ENCODE measurements around the gene OBP2A. TPM values are rescaled to one million over a fixed set of nuclear protein-coding genes. Genes with fewer than 3 reads are reported as not detected.
A peak's percentile ranks its signal among the peaks of the same experiment; 100 is the strongest.

OBP2A gene
- total RNA-seq, 1 experiment from 2014 or later = not detected

GRCh38 chr9:135550344-135550918 is 4.5 kb downstream of the OBP2A start:
- no peak for DNase-seq (ENCODE audit: extremely low read depth, low read depth)

DNA sequence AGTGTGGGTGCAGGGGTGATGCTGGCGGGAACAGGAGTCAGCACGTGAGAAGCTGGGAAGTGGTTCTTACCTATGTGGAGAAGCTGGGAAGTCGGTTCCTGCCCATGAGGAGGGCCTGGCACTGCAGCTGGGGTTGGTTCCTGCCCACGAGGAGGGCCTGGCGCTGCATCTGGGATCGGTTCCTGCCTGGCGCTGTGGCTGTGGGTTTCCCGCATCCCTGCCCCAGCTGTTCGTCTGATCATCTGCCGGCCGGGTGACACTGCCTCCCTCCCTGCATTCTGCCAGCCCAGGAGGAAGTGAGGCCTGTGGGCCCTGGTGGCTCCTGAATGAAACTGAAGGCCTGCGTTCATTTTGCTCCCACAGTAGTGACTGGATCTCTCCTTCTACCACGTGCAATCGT is 5.1 kb downstream of the OBP2A start:
- no peak for DNase-seq (ENCODE audit: extremely low read depth, low read depth)

DNA sequence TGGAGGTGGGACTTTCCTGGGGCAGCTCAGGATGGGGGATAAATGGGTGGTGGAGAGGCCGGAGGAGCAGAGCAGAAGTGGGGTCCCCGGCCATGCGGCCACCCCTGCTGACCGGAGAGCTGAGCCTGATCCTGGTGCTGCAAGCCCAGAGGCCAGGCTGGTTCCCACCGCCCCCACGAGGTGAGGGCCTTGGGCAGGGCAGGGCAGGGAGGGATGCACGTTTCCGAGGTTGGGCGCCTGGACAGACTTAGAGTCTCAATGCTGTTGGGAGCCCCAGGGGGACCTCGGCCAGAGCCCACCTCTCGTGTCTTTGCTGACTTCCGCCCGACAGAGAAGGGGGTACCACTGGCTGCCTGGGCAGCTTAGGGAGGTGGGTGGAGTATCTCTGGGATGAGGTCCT is 5.5 kb downstream of the OBP2A start:
- no peak for DNase-seq (ENCODE audit: extremely low read depth, low read depth)

- DNase-seq (ENCODE audit: extremely low read depth, low read depth) = no peak
Observed at GRCh38 chr9:135552021-135552697, 6.2 kb downstream of the OBP2A start.

DNA sequence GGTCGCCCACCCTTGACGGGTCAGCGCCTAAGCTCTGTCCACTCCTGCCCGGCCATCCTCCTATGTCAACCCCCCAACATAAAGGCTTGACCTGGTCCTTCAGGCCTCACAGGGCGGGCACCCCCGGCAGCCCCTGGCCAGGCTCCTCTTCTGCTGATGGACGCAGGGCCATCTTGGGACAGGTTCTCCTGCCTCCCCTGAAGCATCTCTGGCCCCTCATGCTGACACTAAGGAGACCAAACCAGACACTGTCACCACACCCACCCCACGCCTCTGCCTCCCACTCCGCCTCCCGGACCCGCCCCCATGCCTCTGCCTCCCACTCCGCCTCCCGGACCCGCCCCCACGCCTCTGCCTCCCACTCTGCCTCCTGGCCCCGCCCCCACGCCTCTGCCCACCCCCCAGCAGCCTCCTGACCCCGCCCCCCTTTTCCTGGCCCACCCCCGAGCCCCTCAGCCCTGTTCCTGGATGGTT is 6.8 kb downstream of the OBP2A start:
- no peak for DNase-seq (ENCODE audit: extremely low read depth, low read depth)

DNA sequence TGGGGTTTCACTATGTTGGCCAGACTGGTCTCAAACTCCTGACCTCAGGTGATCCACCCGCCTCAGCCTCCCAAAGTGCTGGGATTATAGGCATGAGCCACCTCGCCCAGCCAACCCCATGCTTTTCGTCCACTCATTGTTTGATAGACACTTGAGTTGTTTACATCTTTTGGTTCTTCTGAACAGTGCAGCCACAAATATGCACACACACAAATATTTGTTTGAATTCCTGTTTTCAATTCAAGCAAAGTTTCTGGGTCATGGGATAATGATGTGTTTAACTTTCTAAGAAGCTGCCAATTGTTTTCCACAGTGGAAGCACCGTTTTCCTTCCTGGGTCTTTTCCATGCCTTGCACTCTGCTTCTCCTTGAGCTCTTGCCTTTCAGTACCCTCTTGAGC is 8.8 kb downstream of the OBP2A start:
- no peak for DNase-seq (ENCODE audit: extremely low read depth, low read depth)

DNA sequence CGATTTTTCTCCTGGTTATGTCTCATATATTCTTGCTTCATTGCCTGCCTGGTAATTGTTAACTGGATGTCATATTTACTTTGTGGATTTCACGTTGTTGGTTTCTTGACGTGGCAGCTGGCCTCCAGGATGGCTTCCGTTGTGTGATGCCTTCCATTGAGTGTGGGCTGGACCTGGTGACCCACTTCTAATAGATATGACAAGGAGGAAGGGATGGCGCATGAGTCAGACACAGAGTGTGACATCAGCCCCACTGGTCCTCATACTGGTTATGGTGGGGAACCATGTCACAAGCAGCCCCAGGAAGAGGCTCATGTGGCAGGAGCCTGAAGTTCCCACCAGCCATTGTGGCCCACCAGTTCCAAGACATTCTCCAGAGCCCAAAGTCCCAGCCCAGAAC is 9.3 kb downstream of the OBP2A start:
- DNase-seq (ENCODE audit: extremely low read depth, low read depth) = peak; percentile 80

DNA sequence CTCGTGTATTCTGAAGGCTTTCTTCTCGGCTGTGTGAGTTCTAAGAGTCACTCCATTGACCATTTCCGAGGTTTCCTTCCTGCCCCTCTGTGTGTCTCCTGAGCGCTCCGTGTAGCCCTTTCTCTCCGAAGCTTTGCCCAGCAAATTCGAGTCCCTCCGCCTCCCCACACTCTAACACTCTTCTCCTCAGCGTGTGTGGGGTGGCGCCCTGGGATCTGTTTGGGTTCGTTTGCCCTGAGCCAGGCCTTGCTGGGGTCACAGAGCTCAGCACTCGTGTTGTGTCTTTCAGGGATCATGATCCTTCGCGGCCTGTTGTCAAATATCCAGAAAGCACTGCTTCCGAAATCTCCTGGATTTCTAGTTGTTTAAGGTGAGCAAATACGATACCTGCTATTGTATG is 10.0 kb downstream of the OBP2A start:
- DNase-seq (ENCODE audit: extremely low read depth, low read depth) = no peak

DNA sequence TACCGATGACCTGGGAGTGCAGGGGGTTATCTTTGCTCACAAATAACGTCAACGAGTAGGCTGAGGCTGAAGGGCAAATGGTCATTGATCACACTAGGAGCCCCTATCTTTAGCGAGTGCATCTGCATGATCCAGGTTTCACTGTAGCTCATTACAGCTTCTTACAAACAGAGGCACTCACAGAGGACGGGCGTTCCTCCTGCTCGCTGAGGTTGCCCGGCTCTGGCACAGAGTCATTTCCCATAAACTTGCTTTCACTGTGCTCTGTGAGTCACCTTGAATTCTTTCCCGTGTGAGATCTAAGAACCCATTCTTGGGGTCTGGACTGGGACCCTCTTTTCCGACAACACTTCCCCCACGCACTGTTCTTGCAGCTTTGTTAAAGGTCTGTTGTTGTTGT is 13.7 kb downstream of the OBP2A start:
- DNase-seq (ENCODE audit: extremely low read depth, low read depth) = no peak

DNA sequence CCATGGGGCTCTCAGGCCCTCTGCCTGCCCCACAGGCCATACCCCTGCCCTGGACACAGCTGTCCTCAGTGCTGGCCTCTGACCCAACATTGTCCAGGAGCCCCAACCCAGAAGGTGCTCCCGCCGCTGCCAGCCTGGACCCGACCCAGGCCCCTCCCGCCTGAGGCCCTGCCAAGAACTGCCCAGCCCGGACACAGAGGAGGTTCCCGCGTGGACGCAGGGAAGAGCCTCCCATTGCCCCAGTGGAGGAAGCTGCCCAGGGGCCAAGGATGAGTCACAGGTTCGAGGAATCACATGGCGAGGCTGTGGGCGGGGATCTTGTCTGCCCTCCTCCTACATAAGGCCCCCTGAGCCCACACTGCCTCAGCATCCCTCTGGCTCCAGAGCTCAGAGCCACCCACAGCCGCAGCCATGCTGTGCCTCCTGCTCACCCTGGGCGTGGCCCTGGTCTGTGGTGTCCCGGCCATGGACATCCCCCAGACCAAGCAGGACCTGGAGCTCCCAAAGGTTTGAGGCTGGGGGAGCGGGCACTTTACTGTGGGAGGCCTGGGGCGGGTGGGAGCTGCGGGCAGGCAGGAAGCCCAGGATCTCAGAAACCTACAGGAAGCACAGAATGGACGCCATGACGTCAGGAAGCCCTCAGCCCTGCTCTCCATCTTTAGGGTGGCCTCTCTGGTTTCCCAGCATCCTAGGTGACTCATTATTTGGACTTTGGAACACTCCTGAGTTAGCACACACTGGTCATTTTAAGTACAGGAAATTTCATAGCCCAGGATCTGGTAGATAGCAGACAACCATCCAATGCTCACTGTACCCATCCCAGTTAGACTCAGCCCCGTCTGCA is 15.7 kb downstream of the OBP2A start, which contains the start of gene PAEP:
Gene PAEP (plus strand): TSS at position 366 of the 844 bp plus-strand sequence.
- no peak for DNase-seq (ENCODE audit: extremely low read depth, low read depth)

GRCh38 chr9:135562235-135562745 is 16.4 kb downstream of the OBP2A start:
- DNase-seq (ENCODE audit: extremely low read depth, low read depth) = no peak

DNA sequence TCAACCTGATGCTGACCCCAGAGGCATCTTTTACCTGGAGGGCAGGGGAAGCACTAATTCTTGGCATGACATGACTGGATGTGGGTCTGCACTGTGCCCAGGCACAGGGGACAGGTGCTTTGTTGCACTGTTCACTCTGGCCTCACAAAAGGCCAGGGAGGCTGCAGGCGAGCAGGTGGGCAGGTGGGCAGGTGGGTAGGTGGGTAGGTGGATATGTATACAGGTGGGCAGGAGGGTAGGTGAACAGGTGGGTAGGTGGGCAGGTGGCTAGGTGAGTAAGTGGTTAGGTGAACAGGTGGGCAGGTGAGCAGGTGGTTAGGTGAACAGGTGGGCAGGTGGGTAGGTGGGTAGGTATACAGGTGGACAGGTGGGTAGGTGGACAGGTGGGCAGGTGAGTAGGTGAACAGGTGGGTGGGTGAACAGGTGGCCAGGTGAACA is 17.1 kb downstream of the OBP2A start:
- no peak for DNase-seq (ENCODE audit: extremely low read depth, low read depth)

DNA sequence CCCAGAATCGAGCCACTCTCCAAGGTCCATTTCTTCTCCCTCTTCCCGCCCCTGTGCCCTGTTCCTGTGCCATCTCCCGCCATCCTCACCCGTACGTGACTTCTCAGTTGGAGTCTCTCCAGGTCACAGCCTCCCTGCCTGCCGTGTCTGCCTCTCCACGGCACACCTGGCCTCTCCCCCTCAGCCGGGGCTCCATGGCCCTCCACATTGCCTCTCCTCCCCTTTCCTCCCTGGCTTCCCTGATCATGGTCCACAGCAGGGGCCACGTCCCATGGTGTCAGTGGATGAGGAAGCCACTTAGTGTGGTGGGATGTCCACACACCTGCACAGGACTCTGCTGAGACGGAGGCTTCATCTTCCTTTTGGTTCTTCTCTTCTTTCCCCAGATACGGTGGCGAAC is 17.9 kb downstream of the OBP2A start:
- no peak for DNase-seq (ENCODE audit: extremely low read depth, low read depth)

GRCh38 chr9:135565141-135565628 is 19.3 kb downstream of the OBP2A start:
- no peak for DNase-seq (ENCODE audit: extremely low read depth, low read depth)

DNA sequence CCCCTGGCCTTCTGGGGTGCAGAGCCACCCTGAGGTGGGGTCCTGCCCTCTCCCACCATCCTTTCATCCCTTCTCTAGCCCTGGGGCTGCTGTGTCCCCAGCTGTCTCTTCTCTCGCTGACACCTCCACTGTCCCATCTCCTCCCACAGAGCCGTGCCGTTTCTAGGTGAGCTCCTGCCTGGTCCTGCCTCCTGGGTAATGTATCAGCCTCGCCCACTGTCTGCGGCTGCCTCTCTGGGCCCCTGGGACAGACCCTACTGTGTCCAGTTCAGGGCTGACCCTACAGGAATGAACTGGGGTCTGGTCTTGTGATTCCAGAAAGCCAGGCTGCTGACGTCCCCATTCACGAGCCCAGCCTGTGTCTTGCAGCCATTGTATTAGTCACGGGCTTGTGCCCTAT is 19.7 kb downstream of the OBP2A start:
- no peak for DNase-seq (ENCODE audit: extremely low read depth, low read depth)

DNA sequence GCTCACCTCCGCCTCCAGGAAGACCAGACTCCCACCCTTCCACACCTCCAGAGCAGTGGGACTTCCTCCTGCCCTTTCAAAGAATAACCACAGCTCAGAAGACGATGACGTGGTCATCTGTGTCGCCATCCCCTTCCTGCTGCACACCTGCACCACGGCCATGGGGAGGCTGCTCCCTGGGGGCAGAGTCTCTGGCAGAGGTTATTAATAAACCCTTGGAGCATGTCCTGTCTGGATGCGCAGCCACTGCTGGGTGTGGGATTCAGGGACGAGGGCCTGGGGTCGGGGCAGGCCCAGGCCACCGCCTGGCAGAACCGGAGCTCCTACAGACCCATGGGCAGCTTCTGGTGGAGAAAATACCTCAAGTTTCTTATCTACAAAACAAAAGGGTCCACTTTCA is 20.6 kb downstream of the OBP2A start:
- DNase-seq (ENCODE audit: extremely low read depth, low read depth) = no peak

DNA sequence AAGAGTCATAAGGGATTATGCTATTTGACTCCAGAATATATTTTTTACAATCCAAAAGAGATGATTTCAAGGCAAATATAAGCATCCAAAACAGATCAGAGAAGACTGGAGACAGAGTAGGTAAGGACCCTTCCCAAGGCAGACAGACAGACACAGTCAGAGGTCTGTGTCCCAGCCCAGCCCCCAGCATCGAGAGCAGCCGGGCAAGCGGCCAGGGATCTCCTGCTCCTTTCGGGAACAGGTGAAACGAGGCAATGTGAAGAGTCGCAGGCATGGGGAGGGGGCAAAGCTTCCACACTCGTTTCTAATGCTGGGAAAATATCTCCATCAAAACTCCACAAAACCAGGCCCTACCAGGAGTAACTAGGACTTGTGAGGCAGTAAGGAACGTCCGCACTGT is 21.4 kb downstream of the OBP2A start:
- DNase-seq (ENCODE audit: extremely low read depth, low read depth) = no peak

DNA sequence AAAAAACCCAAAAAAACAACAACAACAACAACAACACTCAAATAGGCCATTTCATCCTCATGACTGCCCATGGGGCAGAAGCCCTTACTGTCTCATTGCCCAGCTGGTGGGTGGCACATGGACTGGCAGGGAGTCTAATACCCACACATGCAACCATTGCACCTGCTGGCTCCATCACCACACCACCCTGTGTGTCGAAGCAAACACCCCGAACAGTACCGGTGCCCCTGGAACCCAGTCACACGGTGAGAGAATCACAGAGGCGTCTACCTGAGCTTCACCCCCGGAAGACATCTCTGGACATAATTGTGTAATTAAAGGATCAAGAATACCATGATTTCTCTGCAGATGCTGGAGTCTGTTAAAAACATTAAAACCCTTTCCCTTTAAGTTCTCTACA is 22.1 kb downstream of the OBP2A start:
- DNase-seq (ENCODE audit: extremely low read depth, low read depth) = no peak

GRCh38 chr9:135570456-135570855 is 24.5 kb downstream of the OBP2A start:
- no peak for DNase-seq (ENCODE audit: extremely low read depth, low read depth)

DNA sequence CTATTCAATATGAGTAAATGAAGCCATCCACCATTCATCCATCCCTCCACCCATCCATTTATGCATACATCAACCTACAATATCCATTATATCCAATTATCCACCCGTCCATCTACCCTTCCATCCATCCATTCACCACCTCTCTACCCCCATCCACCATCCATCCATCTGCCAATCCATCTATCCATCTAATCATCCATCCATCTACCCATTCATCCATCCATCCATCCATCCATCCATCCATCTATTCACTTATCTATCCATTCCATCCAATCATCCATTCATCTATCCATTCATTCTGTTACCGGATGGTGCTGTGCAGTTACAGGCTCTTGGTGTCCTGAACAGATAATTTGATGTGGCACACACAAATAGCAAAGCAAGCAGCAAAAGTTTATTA is 26.3 kb downstream of the OBP2A start:
- DNase-seq (ENCODE audit: extremely low read depth, low read depth) = no peak

- no peak for DNase-seq (ENCODE audit: extremely low read depth, low read depth)
Observed at GRCh38 chr9:135573124-135573523, 27.2 kb downstream of the OBP2A start.

Measured in NCI-H460 (cell line).